BJ (cell line): ENCODE results near the gene DIP2C. TPM values are rescaled to one million over a fixed set of nuclear protein-coding genes. Genes with fewer than 3 reads are reported as not detected.
"Not testable (repeated sequence)": the region's sequence is repeated elsewhere in the genome, so short reads cannot be mapped to it uniquely, and the experiment has no call there.

ENCODE experiments used
- CTCF ChIA-PET: fragments of 350-600 bp; formaldehyde crosslinking; extraction: SDS; loops from one replicate; lab custom pipeline; 2021; ENCODE audit warnings: antibody characterized with exemption, inconsistent platforms; lab: Yijun Ruan, JAX
- POLR2A ChIA-PET: fragments of 300-600 bp; sonication (Branson Sonifier 250); formaldehyde crosslinking; extraction: SDS; loops from one replicate; lab custom pipeline; 2021; ENCODE audit warnings: antibody characterized with exemption; lab: Charles Lee
- DNase-seq: peaks from one replicate; pipeline ENCODE4 v3.0.0-alpha.2; 2011; ENCODE audit warnings: low read depth
- H3K27me3 ChIP-seq: 2 replicates; pipeline ENCODE4 v1.6.0; 2011; ENCODE audit warnings: low read length; ENCODE audit not compliant: control insufficient read depth, insufficient read depth
- H3K36me3 ChIP-seq: 2 replicates; pipeline ENCODE4 v1.5.1; 2011; ENCODE audit warnings: low read length; ENCODE audit not compliant: control insufficient read depth, insufficient read depth
- H3K4me3 ChIP-seq: 2 replicates; pipeline ENCODE4 v1.5.1; 2011; ENCODE audit warnings: low read depth, mild to moderate bottlenecking, control low read depth, low read length
- CTCF ChIP-seq: IDR thresholded peaks from 2 replicates; pipeline ENCODE4 v1.5.1; 2011; ENCODE audit warnings: low read depth, mild to moderate bottlenecking, control low read depth, inconsistent platforms, low read length, moderate library complexity; ENCODE audit not compliant: insufficient read depth
- polyA plus RNA-seq: library from polyadenylated mRNA; depleted of rRNA; stranded (reverse); fragments of >200 nt; gene quantifications from 2 replicates; pipeline ENCODE4 v1.2.3, GENCODE V29; 2011

The DIP2C gene
- polyA plus RNA-seq, 1 experiment, result 9.3 TPM

GRCh38 chr10:533611-534010, 155.9 kb downstream of the DIP2C start:
- H3K36me3 ChIP-seq, result no peaks in the 10 kb centered on the region
- no peak overlapping the region for H3K4me3 ChIP-seq
- no peak for DNase-seq
- ChIA-PET CTCF (no interaction called here), POLR2A (no interaction called here)
- TF ChIP-seq CTCF, result no peak
- no peaks in the 10 kb centered on the region for H3K27me3 ChIP-seq

GRCh38 chr10:533186-533585, 156.3 kb downstream of the DIP2C start:
- ChIA-PET POLR2A (no interaction called here), CTCF (no interaction called here)
- Histone ChIP-seq H3K36me3 (no peaks in the 10 kb centered on the region), H3K4me3 (no peak overlapping the region), H3K27me3 (no peaks in the 10 kb centered on the region)
- DNase-seq, result no peak
- no peak for TF ChIP-seq CTCF

GRCh38 chr10:532331-532730, 157.1 kb downstream of the DIP2C start:
- CTCF ChIA-PET, DNase-seq, H3K36me3 ChIP-seq, H3K27me3 ChIP-seq, POLR2A ChIA-PET, H3K4me3 ChIP-seq: not testable (repeated sequence)

- Histone ChIP-seq H3K27me3 (no peaks in the 10 kb centered on the region), H3K36me3 (no peaks in the 10 kb centered on the region), H3K4me3 (no peak overlapping the region)
- CTCF ChIA-PET, result no interaction called here
- POLR2A ChIA-PET, result no interaction called here
- no peak for TF ChIP-seq CTCF
- no peak for DNase-seq
Observed at GRCh38 chr10:531541-531940, 157.9 kb downstream of the DIP2C start.

- H3K36me3 ChIP-seq, result no peaks in the 10 kb centered on the region
- DNase-seq, result no peak
- H3K27me3 ChIP-seq, result no peaks in the 10 kb centered on the region
- no peak for TF ChIP-seq CTCF
- ChIA-PET POLR2A (no interaction called here), CTCF (no interaction called here)
- H3K4me3 ChIP-seq, result no peak overlapping the region
Observed at GRCh38 chr10:530717-531116, 158.8 kb downstream of the DIP2C start.

- no peaks in the 10 kb centered on the region for H3K27me3 ChIP-seq
- CTCF ChIA-PET, result no interaction called here
- no peak for TF ChIP-seq CTCF
- POLR2A ChIA-PET, result no interaction called here
- no peaks in the 10 kb centered on the region for H3K36me3 ChIP-seq
- H3K4me3 ChIP-seq, result no peak overlapping the region
- DNase-seq, result no peak
Observed at GRCh38 chr10:529468-530230, 159.8 kb downstream of the DIP2C start.
